PFSK-1 (cell line): ENCODE results near the gene SYNRG.

Experiments
- POLR2AphosphoS5 ChIP-seq: IDR thresholded peaks from 2 replicates; pipeline ENCODE4 v1.6.1; 2012; ENCODE audit warnings: low read depth, mild to moderate bottlenecking, control low read depth, low read length, moderate library complexity
- SIN3A ChIP-seq: IDR thresholded peaks from 2 replicates; pipeline ENCODE4 v1.6.1; 2012; ENCODE audit warnings: mild to moderate bottlenecking, low read length, moderate library complexity, borderline replicate concordance; ENCODE audit not compliant: insufficient read depth
- TAF1 ChIP-seq: IDR thresholded peaks from 2 replicates; pipeline ENCODE4 v1.6.1; 2012; ENCODE audit warnings: low read length, control low read depth, borderline replicate concordance; ENCODE audit not compliant: insufficient read depth
- TF ChIP-seq, protein P1 (sequence below), 2 experiments: IDR thresholded peaks; 2 replicates each; pipeline versions ENCODE4 v1.6.1 to v1.8.0; 2011 to 2012; ENCODE audit warnings: low read depth in 2 of 2, low read length in 2 of 2, control low read depth in 1 of 2, inconsistent platforms in 1 of 2, mild to moderate bottlenecking in 1 of 2, moderate library complexity in 1 of 2; ENCODE audit not compliant: insufficient read depth in 1 of 2

DNA sequence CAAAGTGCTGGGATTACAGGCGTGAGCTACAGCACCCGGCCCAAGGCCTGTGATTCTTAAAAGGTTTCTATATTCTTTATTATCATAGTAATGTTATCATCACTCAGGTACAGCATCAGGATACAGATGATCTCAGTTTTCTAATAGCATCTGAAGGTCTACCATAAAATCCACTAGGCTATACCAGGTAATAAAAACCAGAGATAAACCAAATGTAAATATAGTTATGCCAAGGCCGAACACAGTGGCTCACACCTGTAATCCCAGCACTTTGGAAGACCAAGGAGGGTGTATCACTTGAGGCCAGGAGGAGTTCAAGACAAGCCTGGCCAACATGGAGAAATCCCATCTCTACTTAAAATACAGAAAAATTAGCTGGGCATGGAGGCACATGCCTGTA lies 53.8 kb downstream of the SYNRG start:
- TF ChIP-seq POLR2AphosphoS5 = no peak
- TF ChIP-seq TAF1 = no peak
- no peak for TF ChIP-seq SIN3A
- TF ChIP-seq, protein P1, sequence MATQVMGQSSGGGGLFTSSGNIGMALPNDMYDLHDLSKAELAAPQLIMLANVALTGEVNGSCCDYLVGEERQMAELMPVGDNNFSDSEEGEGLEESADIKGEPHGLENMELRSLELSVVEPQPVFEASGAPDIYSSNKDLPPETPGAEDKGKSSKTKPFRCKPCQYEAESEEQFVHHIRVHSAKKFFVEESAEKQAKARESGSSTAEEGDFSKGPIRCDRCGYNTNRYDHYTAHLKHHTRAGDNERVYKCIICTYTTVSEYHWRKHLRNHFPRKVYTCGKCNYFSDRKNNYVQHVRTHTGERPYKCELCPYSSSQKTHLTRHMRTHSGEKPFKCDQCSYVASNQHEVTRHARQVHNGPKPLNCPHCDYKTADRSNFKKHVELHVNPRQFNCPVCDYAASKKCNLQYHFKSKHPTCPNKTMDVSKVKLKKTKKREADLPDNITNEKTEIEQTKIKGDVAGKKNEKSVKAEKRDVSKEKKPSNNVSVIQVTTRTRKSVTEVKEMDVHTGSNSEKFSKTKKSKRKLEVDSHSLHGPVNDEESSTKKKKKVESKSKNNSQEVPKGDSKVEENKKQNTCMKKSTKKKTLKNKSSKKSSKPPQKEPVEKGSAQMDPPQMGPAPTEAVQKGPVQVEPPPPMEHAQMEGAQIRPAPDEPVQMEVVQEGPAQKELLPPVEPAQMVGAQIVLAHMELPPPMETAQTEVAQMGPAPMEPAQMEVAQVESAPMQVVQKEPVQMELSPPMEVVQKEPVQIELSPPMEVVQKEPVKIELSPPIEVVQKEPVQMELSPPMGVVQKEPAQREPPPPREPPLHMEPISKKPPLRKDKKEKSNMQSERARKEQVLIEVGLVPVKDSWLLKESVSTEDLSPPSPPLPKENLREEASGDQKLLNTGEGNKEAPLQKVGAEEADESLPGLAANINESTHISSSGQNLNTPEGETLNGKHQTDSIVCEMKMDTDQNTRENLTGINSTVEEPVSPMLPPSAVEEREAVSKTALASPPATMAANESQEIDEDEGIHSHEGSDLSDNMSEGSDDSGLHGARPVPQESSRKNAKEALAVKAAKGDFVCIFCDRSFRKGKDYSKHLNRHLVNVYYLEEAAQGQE (IDR thresholded peaks at IDR 0.05; ENCODE audit: insufficient read depth in 1 of 2, low read depth in 2 of 2, low read length in 2 of 2) = no peak
